GM18520 (cell line): ENCODE measurements around the gene CADM2.
"Not testable (repeated sequence)": the region's sequence is repeated elsewhere in the genome, so short reads cannot be mapped to it uniquely, and the experiment has no call there.

Experiments
- ATAC-seq: cut with Tn5 transposase; IDR thresholded peaks from one replicate; pipeline ENCODE4 v1.9.1; 2021; ENCODE audit not compliant: unreplicated experiment

CADM2 gene

GRCh38 chr3:84958495-84959469 is at the start of gene CADM2:
Gene CADM2 (plus strand): TSS chr3:84958989.
- peak; percentile 84 for ATAC-seq

DNA sequence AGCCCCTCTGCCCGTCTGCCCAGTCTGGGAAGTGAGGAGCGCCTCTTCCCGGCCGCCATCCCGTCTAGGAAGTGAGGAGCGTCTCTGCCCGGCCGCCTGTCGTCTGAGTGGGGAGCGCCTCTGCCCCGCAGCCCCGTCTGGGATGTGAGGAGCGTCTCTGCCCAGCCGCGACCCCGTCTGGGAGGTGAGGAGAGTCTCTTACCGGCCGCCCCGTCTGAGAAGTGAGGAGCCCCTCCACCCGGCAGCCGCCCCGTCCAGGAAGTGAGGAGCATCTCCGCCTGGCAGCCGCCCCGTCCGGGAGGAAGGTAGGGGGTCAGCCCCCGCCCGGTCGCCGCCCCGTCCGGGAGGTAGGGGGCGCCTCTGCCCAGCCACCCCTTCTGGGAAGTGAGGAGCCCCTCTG is 40.2 kb upstream of the CADM2 start:
- ATAC-seq: not testable (repeated sequence)

- ATAC-seq: no peak
Measured at GRCh38 chr3:84922682-84923081, 36.1 kb upstream of the CADM2 start.

- ATAC-seq: no peak
Measured at GRCh38 chr3:84925571-84925970, 33.2 kb upstream of the CADM2 start.

GRCh38 chr3:84943379-84943778 is 15.4 kb upstream of the CADM2 start:
- no peak for ATAC-seq

GRCh38 chr3:84946240-84946639 is 12.5 kb upstream of the CADM2 start:
- ATAC-seq: no peak

DNA sequence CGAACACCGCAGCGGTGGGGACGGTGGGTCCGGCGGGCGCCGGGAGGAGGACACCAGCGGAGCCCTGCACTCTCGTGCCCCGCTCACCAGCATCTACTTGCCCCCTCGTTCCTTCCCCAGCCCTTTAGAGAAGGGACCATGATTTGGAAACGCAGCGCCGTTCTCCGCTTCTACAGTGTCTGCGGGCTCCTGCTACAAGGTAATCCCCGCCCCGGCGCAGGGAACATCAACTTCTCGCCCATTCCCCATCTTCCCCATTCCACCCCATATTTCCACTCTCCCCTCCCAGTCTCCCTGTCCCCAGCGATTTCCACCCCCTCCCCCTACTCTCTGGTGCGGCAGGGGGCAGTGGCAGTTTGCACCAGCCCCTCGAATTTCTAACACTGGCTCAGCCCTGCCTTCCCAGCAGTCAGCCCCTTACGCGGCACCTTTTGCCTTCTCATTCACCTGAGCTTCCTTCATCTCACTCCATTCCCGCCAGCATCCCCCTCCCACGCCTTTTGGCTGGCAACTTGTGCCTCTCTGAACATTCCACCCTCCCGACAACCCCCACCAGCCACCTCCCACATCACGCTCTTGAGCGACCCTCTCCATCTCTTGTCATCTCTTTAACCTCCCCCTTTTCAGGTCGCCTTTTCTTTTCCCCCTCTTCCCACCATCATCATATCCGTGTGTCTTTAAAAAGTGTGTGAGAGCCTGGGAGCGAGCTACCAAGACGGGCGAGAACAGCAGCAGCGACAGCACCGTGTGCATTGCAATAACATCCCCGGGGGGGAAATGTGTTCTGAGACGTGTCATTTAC is 882 bp downstream of the CADM2 start:
- ATAC-seq: no peak

DNA sequence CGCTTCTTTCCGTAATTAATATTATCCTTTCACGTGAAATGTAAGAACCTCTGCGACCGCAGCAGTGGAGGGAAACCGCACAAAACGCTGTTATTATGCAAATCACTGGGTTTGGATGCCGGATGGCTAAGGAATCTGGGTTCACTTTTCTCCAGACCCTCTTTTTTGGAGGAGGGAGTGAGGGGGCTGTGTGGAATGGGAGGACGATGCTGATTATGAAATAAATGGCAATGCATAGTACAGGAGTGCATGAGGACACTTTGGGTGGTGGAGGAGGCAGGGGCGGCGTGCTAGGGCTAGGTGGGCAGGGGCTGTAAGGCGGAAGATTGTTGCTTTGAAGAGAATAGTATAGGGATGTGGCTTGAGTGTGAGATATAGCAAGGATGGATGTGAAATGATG is 1.8 kb downstream of the CADM2 start:
- ATAC-seq: no peak

GRCh38 chr3:84961011-84961410 is 2.2 kb downstream of the CADM2 start:
- no peak for ATAC-seq

GRCh38 chr3:84961521-84962255 is 2.9 kb downstream of the CADM2 start:
- no peak for ATAC-seq

DNA sequence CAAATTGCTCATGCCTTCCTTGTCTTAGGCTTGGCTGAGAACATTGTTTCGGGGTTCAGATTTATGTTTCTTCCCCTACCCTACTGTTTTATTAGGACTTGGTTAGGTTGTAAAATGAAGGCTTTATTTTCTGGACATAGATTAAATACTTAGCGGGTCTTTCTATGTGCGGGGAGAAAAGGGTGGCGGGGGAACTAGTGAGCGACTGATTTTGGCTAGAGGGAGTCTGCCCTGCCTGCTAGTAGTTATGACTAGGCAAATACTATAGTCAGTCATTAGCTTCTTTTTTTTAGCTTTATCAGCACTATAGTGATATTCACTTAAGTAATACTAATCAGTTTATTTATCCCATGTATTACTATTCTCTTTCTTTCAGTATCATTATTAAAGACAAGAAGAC is 3.6 kb downstream of the CADM2 start:
- no peak for ATAC-seq

- ATAC-seq: no peak
Measured at GRCh38 chr3:84963137-84963536, 4.3 kb downstream of the CADM2 start.

DNA sequence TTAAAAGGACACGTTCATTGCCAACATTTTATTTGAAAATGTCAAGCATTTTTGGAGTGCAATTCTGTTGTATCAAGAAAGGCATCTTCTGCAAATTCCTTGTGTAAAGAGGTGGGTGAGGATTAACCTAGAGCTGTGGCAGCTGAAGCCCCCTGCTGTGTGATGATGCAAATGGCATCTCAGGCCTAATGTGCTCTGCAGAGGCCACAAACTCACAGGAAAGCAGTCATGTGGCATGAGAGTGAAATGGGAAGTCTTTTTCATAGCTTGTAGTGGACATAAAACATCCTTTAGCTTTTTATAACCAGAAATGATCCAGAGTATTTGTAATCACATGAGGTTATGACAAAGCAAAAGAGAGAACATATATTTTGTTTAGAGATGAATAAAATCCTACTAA is 6.4 kb downstream of the CADM2 start:
- no peak for ATAC-seq

- ATAC-seq: no peak
Measured at GRCh38 chr3:84967767-84968581, 9.2 kb downstream of the CADM2 start.

GRCh38 chr3:84968701-84969235 is 10.0 kb downstream of the CADM2 start:
- ATAC-seq: no peak

- no peak for ATAC-seq
Measured at GRCh38 chr3:84974347-84974746, 15.6 kb downstream of the CADM2 start.

DNA sequence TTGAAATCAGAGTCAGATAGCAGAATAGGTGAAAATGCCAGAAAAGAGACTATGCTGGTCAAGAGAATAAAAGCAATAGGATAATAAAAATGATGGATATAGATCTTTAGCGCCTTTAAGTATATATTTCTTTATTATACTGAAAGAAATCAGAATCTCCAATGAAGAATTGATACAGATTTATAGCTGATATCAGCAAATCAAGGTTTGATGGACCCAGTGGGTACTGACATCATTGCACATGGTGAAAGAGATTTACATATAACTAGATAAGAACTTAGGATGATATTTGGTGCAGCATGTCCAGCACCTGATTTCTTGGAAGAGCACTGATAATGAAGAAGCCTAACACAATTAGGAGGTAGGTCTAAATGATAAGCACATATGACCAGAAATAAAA is 18.2 kb downstream of the CADM2 start:
- ATAC-seq: no peak

GRCh38 chr3:84978843-84979242 is 20.1 kb downstream of the CADM2 start:
- no peak for ATAC-seq

DNA sequence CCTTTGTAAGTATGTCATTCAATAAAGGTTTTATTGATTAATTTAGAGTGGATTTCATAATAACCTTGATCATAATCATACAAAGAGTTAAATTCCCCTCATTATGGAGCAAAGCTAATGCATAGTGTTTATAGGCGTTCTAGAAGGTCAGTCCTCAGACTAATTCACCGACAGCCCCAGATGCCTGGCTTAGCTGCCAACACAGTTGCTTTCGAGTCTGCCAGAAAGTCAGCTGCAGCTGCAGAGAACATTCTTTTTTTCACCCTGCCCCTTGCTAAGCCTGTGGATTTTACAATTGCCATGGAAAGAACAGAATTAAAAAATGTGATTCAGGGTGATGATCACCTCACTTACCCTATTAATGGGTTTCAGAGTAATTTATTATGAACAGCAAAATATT is 21.2 kb downstream of the CADM2 start:
- no peak for ATAC-seq

DNA sequence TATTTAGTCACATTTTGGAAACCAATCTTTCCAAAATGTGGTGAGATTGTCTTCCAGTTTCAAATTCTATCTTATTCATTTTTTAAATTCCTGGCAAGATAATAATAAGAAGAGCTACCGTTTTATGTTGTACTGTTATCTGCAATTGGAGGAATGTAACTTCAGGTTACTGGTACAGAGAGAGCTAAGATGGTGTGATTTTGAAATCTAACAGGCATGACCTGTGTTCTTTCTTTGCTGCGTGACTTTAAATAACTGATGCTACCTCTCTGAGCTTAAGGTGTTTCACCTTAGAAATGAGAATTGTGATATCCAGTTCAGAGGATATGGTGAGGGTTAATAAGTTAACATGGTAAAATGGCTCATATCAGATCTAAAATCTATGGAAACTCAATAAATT is 21.7 kb downstream of the CADM2 start:
- no peak for ATAC-seq
